NCI-H226 (cell line): Measurements from ENCODE around the gene CYP4F11.
"Not testable (repeated sequence)": the region's sequence is repeated elsewhere in the genome, so short reads cannot be mapped to it uniquely, and the experiment has no call there.

Experiments used
- DNase-seq: peaks from one replicate; pipeline ENCODE4 v3.0.0-alpha.2; 2015

The CYP4F11 gene

DNA sequence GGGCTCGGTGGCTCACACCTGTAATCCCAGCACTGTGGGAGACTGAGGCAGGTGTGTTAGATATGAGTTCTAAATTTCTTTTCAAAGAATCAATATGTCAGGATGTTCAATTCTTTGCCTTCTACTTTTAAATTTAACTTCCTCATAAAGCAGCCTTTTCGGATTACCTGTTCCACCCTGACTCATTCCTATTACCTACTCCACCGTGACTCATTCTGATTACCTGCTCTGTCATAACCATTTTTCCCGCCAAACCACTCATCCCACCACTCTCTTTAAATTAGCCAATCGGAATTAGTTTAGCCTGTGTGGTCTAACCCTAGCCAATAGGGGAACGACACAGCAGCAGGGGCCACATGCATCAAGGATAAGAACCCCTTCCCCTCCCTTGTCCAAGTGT is 60.6 kb downstream of the CYP4F11 start:
- not testable (repeated sequence) for DNase-seq

DNA sequence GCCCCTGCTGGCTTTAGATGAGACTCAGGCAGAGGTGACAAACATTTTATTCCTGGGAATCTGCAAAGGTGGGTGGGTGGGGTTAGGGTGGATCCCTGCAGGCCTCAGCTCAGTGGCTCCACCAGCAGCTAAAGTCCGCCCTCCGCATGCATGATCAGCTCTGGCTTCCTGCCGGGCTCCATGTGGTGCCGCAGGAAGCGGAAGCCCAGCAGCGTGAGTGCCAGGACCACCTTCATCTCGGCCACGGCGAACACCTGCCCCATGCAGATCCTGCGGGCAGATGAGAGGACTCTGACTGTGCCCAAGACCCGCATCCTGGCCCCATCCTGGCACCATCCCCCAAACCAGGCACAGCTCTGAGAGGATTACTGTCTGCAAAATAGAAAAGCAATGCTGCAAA is 62.8 kb downstream of the CYP4F11 start:
- no peak for DNase-seq

DNA sequence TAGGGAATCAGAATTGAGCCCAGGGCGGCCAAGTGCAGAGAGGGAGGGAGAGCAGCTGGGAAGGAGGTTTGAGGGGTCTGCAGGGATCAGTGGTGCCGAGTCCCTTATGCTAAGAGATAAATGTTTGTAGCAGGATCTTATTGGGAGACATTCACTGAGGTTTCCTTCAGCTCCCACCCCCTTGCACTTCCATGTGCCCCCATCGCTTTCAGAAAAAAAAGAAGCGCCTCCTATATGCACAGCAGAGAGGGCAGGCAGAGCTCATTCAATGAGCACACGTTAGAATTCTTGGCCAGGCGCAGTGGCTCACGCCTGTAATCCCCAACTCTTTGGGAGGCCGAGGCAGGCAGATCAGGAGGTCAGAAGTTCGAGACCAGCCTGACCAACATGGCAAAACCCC is 64.5 kb downstream of the CYP4F11 start:
- no peak for DNase-seq

DNA sequence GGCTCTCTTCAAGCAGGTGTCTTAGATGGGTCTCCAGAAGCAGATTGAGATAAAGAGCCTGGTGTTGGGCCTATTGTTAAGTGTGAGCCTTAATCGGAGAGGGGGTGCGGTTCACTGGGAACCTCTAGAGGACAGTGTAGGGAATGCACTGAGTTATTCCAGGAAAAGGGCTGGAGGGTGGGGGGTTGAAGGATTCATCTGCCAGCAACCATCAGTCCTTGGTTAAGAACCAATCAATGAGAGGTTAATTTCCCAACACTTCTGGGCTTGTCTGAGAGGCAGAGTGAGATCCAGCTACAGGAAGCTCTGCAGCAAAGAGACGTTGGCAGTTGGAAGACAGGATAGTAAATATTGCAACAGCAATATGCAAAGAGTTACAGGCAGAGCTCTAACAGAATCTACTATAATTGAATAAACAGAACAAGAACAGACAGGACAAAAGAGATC is 65.2 kb downstream of the CYP4F11 start:
- no peak for DNase-seq

DNA sequence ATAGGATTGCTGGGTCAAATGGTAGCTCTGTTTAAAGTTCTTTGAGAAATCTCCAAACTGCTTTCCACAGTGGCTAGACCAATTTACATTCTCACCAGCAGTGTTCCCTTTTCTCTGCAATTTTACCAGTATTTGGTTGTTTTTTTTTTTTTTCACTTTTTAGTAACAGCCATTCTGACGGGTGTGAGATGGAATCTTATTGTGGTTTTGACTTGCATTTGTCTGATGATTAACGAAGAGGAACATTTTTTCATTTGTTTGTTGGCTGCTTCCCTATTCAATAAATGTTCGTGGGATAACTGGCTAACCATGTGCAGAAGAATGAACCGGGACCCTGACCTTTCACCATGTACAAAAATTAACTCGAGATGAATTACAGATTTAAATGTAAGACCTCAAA is 67.7 kb downstream of the CYP4F11 start:
- DNase-seq, result no peak

DNA sequence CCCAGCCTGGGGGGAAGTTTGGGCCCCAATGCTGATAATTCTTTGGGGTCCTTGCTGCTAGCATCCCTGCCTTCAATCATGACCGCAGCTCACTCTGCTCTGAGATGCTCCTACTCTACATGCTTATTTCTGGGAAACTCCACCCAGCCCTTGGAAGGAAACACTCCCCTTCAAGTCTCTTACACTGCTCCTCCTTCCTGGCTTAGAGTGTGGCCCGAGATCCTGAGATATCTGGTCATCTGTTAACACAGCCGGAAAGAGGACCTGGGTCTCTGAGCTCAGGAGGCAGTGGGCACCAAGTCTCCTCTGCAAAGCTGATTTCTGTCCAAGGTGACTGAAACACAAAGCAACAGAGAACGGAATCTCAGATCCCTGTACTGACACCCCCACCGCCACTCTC is 69.5 kb downstream of the CYP4F11 start:
- DNase-seq, result no peak

DNA sequence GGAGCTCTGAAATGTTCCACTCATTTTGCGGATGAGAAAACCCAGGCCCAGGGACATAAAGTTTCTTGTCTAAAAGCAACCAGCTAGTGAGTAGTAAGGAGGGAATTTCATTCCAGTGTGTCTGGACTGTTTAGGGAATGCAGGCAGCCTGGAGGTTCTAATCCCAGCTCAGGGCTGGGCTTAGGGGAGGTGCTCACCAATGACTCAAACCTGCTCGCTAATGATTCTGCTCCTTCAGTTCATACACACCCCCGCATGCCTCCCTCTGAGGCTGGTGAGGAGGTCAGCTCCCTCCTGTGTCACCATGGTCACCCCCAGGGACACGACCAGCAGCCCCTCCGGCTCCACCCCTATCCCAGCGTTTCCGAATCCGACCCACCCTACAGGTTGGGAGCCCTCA is 71.1 kb downstream of the CYP4F11 start:
- no peak for DNase-seq

DNA sequence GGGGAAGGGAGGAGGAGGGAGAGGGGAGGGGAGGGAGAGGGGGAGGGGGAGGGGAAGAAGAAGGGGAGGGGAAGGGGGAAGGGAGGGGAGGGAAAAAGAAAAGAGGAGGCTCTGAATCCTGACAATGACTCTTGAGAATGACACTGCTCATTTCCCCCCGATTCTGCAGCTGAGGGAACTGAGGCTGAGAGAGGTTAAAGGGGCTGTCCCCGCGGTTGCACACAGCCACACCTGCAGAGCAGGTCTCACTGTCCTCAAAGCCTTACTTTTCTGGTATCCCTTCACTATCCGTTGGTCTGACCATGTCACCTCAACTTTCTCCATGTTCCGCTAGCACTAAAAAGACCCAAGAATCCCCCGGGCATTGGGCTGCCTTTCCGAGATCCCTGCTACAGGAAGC is 71.9 kb downstream of the CYP4F11 start:
- no peak for DNase-seq
